Keratinocyte (primary cell): ENCODE results near the gene CYTH1. TPM values are rescaled to one million over a fixed set of nuclear protein-coding genes. Genes with fewer than 3 reads are reported as not detected.
A peak's percentile ranks its signal among the peaks of the same experiment; 100 is the strongest.

Experiments
- DNase-seq: peaks from one replicate; pipeline ENCODE4 v3.0.0-alpha.2; 2011; ENCODE audit warnings: low read depth, missing footprints, low spot score
- FAIRE-seq: peaks from 2 replicates; lab custom pipeline; 2011; peaks lifted over from hg19 to GRCh38; lab: Jason Lieb, UNC
- H2AFZ ChIP-seq: 2 replicates; pipeline ENCODE4 v1.6.0; 2012; ENCODE audit warnings: low read length, control low read depth, inconsistent platforms; ENCODE audit not compliant: control insufficient read depth
- H3K27ac ChIP-seq: 2 replicates; pipeline ENCODE4 v1.5.1; 2011; ENCODE audit warnings: low read length; ENCODE audit not compliant: control insufficient read depth, insufficient read depth
- H3K27me3 ChIP-seq: 3 replicates; pipeline ENCODE4 v1.6.0; 2011; ENCODE audit warnings: low read length; ENCODE audit not compliant: control insufficient read depth, insufficient read depth; ENCODE audit errors: extremely low read depth
- H3K36me3 ChIP-seq, 2 experiments: 2 replicates in 1 of 2; 3 replicates in 1 of 2; pipeline ENCODE4 v1.5.1; 2011; ENCODE audit warnings: low read length in 2 of 2, mild to moderate bottlenecking in 1 of 2; ENCODE audit not compliant: control insufficient read depth in 2 of 2, insufficient read depth in 2 of 2; ENCODE audit errors: extremely low read depth in 1 of 2
- H3K4me1 ChIP-seq: 3 replicates; pipeline ENCODE4 v1.5.1; 2011; ENCODE audit warnings: low read length; ENCODE audit not compliant: control insufficient read depth, insufficient read depth; ENCODE audit errors: extremely low read depth
- H3K4me2 ChIP-seq: 3 replicates; pipeline ENCODE4 v1.6.0; 2011; ENCODE audit warnings: low read depth, low read length; ENCODE audit not compliant: control insufficient read depth, insufficient read depth; ENCODE audit errors: extremely low read depth
- H3K4me3 ChIP-seq, 3 experiments: fragments of 200-600 bp in 1 of 3; sonication (generic) in 1 of 3; 2 replicates in 2 of 3; 3 replicates in 1 of 3; pipeline ENCODE4 v1.5.1; 2011 to 2016; ENCODE audit warnings: low read length in 3 of 3, mild to moderate bottlenecking in 3 of 3, control low read depth in 2 of 3, inconsistent platforms in 1 of 3, low read depth in 1 of 3, mixed read lengths in 1 of 3, mixed run types in 1 of 3, moderate library complexity in 1 of 3; ENCODE audit not compliant: control insufficient read depth in 2 of 3, insufficient read depth in 2 of 3; ENCODE audit errors: extremely low read depth in 1 of 3
- H3K79me2 ChIP-seq: 2 replicates; pipeline ENCODE4 v1.6.0; 2012; ENCODE audit warnings: low read length; ENCODE audit not compliant: control insufficient read depth, insufficient read depth
- H3K9ac ChIP-seq: 3 replicates; pipeline ENCODE4 v1.6.0; 2011; ENCODE audit warnings: low read length; ENCODE audit not compliant: control insufficient read depth, insufficient read depth; ENCODE audit errors: extremely low read depth
- H3K9me1 ChIP-seq: 3 replicates; pipeline ENCODE4 v1.6.0; 2011; ENCODE audit warnings: low read length; ENCODE audit not compliant: control insufficient read depth, insufficient read depth; ENCODE audit errors: extremely low read depth
- H3K9me3 ChIP-seq: 2 replicates; pipeline ENCODE4 v1.5.1; 2012; ENCODE audit warnings: low read depth, low read length; ENCODE audit not compliant: control insufficient read depth
- H4K20me1 ChIP-seq: 3 replicates; pipeline ENCODE4 v1.6.0; 2011; ENCODE audit warnings: low read length; ENCODE audit not compliant: control insufficient read depth, insufficient read depth; ENCODE audit errors: extremely low read depth
- EZH2 ChIP-seq: IDR thresholded peaks from one replicate; pipeline ENCODE4 v1.6.1; 2012; ENCODE audit warnings: inconsistent platforms, mild to moderate bottlenecking, low read length, moderate library complexity
- dilution Hi-C: fragments of 300-500 bp; cut with MboI; formaldehyde crosslinking; loops from one replicate; pipeline ENCODE4 v1.7.0; 2020; ENCODE audit warnings: low sequenced_read_pairs; ENCODE audit not compliant: extremely low pct_ligation_motif_present
- polyA plus RNA-seq, 5 experiments: library from polyadenylated mRNA; depleted of rRNA in 3 of 5; stranded (reverse) in 3 of 5; stranded (forward) in 1 of 5; unstranded in 1 of 5; fragments of >200 nt; gene quantifications; 1 replicate in 1 of 5; 2 replicates in 3 of 5; 3 replicates in 1 of 5; pipeline versions ENCODE4 v1.2.1 to v1.2.3, GENCODE V29; 2011 to 2012; ENCODE audit warnings: missing spikeins in 2 of 5, low read depth in 1 of 5, low replicate concordance in 1 of 5
- TF ChIP-seq, protein P1 (sequence below), 3 experiments: IDR thresholded peaks in 1 of 3; conservative IDR thresholded peaks in 1 of 3; optimal IDR thresholded peaks in 1 of 3; 2 replicates in 2 of 3; 3 replicates in 1 of 3; pipeline versions ENCODE3 to v1.5.1; 2011; ENCODE audit warnings: low read length in 3 of 3, mild to moderate bottlenecking in 3 of 3, moderate library complexity in 2 of 3, control low read depth in 1 of 3, inconsistent platforms in 1 of 3; ENCODE audit not compliant: insufficient read depth in 2 of 3; ENCODE audit errors: extremely low read depth in 1 of 3

Gene CYTH1
- polyA plus RNA-seq, 1 donor (not counting 4 experiments of a cell fraction or from before 2014, with no cell fraction given) = 28.3 TPM

DNA sequence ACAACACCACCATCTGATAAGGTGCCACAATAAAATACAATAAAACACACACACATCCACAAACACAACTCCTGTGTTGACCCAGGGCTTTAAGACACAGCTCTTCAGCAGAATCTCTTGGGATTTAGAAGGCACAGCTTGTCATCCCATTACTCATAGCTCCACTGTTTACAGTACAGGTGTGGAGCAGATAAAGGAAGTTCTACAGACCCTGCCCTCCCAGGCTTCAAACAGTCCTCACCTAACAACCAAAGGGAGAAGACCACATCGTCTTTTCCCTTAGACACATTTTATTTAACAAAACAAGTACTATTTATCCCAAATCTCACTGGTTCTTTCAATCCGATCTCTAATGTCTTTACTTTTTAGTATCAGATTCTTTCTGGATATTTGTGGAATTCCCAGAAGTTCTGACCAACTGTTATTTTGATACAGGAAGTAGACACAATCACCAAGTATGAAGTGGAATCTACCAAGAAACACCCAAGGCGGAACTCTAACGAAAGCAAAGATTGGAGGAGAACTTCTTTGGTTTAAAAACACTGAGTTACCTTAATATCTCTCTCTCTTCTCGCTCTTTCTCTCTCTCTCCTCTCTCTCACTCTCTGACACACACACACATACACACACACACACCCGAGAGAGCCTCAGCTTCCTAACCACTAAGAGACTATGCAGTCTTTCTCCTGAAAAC is 46.1 kb downstream of the CYTH1 start:
- dilution Hi-C loops = no loop called here
- Histone ChIP-seq H3K9ac (peak overlapping the region; percentile 96), H2AFZ (peak overlapping the region; percentile 16), H3K4me2 (peak overlapping the region; percentile 100), H3K36me3 (no peaks in the 10 kb centered on the region), H3K9me3 (no peaks in the 10 kb centered on the region), H3K9me1 (peaks cover 3% of the 10 kb centered on the region), H3K27ac (peak overlapping the region; percentile 98), H4K20me1 (no peaks in the 10 kb centered on the region), H3K4me3 (peak overlapping the region; percentile 47 to 96 (median 82)), H3K27me3 (no peaks in the 10 kb centered on the region), H3K4me1 (peaks cover 33% of the 10 kb centered on the region), H3K79me2 (peaks cover 70% of the 10 kb centered on the region)
- DNase-seq (no peak), FAIRE-seq (peak; percentile 53)
- no peak for TF ChIP-seq EZH2
- TF ChIP-seq, protein P1, sequence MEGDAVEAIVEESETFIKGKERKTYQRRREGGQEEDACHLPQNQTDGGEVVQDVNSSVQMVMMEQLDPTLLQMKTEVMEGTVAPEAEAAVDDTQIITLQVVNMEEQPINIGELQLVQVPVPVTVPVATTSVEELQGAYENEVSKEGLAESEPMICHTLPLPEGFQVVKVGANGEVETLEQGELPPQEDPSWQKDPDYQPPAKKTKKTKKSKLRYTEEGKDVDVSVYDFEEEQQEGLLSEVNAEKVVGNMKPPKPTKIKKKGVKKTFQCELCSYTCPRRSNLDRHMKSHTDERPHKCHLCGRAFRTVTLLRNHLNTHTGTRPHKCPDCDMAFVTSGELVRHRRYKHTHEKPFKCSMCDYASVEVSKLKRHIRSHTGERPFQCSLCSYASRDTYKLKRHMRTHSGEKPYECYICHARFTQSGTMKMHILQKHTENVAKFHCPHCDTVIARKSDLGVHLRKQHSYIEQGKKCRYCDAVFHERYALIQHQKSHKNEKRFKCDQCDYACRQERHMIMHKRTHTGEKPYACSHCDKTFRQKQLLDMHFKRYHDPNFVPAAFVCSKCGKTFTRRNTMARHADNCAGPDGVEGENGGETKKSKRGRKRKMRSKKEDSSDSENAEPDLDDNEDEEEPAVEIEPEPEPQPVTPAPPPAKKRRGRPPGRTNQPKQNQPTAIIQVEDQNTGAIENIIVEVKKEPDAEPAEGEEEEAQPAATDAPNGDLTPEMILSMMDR (optimal IDR thresholded peaks at IDR 0.05 in 1 of 3, IDR thresholded peaks at IDR 0.05 in 1 of 3, conservative IDR thresholded peaks at IDR 0.05 in 1 of 3; ENCODE audit: extremely low read depth in 1 of 3, insufficient read depth in 2 of 3, low read length in 3 of 3) = no peak

DNA sequence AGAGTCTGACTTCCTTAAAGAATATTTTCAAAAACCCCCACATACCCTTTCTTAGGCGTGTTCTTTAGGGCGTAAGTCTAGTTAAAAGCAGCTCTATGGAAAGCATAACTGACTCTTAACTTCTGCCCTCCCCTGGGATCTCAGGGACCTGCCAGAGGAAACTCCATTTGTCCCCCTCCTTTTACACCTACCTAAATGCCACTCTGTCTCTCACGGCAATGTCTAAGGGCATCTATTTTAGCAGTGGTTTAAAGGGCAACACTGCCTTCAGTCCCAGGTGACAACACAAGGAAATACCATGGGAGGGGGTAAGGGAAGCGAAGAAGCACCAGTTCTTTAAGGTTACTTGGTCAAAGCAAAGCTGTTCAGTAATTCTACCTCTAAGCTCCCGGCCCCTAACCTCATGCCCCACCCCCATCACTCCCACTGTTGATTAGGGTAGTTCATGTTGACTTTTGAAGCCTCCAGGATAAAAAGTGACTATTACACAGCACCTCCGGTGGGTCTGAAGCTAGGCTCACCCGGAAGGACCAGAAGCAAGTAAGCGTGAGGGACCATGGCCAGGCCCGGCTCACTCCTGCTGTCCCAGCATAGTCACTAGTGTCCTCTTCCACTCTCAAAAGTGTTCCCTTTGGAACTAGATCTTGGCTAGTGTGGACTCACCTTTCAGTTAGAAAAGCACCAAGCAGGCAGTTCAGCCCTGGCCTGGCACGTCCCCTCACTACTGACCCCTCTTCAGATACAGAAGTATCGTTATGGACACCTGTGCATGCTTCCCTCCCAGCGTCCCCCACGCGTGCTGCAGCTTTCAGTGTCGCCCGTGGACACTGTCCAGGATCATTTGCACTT is 47.1 kb downstream of the CYTH1 start:
- Histone ChIP-seq H3K4me2 (peak overlapping the region; percentile 100), H3K4me1 (peaks cover 33% of the 10 kb centered on the region), H3K79me2 (peaks cover 67% of the 10 kb centered on the region), H3K9ac (peak overlapping the region; percentile 96), H3K36me3 (no peaks in the 10 kb centered on the region), H3K27ac (peak overlapping the region; percentile 98), H4K20me1 (no peaks in the 10 kb centered on the region), H3K9me1 (peaks cover 3% of the 10 kb centered on the region), H2AFZ (no peak overlapping the region), H3K9me3 (no peaks in the 10 kb centered on the region), H3K4me3 (peak overlapping the region; percentile 47 to 96 (median 82)), H3K27me3 (no peaks in the 10 kb centered on the region)
- dilution Hi-C loops = no loop called here
- no peak for DNase-seq
- FAIRE-seq = no peak
- TF ChIP-seq, protein P1 (optimal IDR thresholded peaks at IDR 0.05 in 1 of 3, IDR thresholded peaks at IDR 0.05 in 1 of 3, conservative IDR thresholded peaks at IDR 0.05 in 1 of 3; ENCODE audit: extremely low read depth in 1 of 3, insufficient read depth in 2 of 3, low read length in 3 of 3) = no peak
- TF ChIP-seq EZH2 = no peak
